ENCODE results near the gene NUDT8. TPM values are rescaled to one million over a fixed set of nuclear protein-coding genes. Genes with fewer than 3 reads are reported as not detected.

Gene NUDT8
- total and polyA plus RNA-seq, 10 of the 15 experiments (the other 5 are each of a cell fraction or from before 2014, with no cell fraction given): 0.32 to 18.2 (median 9.8) TPM

GRCh38 chr11:67670316-67671210 lies 40.8 kb upstream of the NUDT8 start:
- intact Hi-C loops (cut with micrococcal nuclease; ENCODE audit: unreplicated experiment): no loop called here
- ChIA-PET POLR2A (no interaction called here), RAD21 (ENCODE audit: unreplicated experiment) (no interaction called here), SMC1A (ENCODE audit: uncharacterized antibody, unreplicated experiment) (no interaction called here), CTCF (interaction anchor here (0.6 kb wide), 1 partner anchor 90 kb away, joined by 3 read pairs; no protein-coding TSS in a partner anchor)
- H3K79me2 ChIP-seq (ENCODE audit: control insufficient read depth, insufficient read depth, low read length): no peaks in the 10 kb centered on the region
- H3K4me1 ChIP-seq (ENCODE audit: control insufficient read depth, insufficient read depth, low read length): peaks cover 9% of the 10 kb centered on the region; the same call in 1 of the 2 replicates
- no peaks in the 10 kb centered on the region for H3K36me3 ChIP-seq (ENCODE audit: control insufficient read depth in 2 of 2, insufficient read depth in 2 of 2, low read length in 1 of 2)
- FAIRE-seq (no peak), ATAC-seq (no peak), DNase-seq (ENCODE audit: low read depth, low spot score) (no peak)
- H3K9me3 ChIP-seq (replicated peaks; ENCODE audit: control insufficient read depth, insufficient read depth, low read length): no peaks in the 10 kb centered on the region; the same call in 2 of the 3 replicates
- 59% methylated on average over 23 of the region's 23 CpGs for WGBS (ENCODE audit: insufficient coverage, insufficient replicate concordance, low lambda C conversion rate, missing lambda C conversion rate)
- no peak overlapping the region for H3K9ac ChIP-seq (ENCODE audit: control insufficient read depth, insufficient read depth, low read length)
- H3K4me2 ChIP-seq (ENCODE audit: control insufficient read depth, insufficient read depth): no peak overlapping the region
- in situ Hi-C loops (cut with MboI): no loop called here
- no peaks in the 10 kb centered on the region for H4K20me1 ChIP-seq (ENCODE audit: control insufficient read depth, insufficient read depth)
- BruUV-seq (replicated peaks): no TSS peak
- H2AFZ ChIP-seq (ENCODE audit: control insufficient read depth, low read depth, low read length): no peak overlapping the region
- H3K27me3 ChIP-seq (replicated peaks in 1 of 2; ENCODE audit: control insufficient read depth in 2 of 2, insufficient read depth in 2 of 2, low read length in 1 of 2): peaks cover 0 to 6% of the 10 kb centered on the region in 2 experiments; a peak in 2 of 4 replicates
- no peak overlapping the region for H3K4me3 ChIP-seq
- H3K27ac ChIP-seq (ENCODE audit: control insufficient read depth, insufficient read depth): no peak overlapping the region
- TF ChIP-seq NFIC (IDR thresholded peaks at IDR 0.05; ENCODE audit: low read depth, low read length): no peak
- no peak for TF ChIP-seq CHD4 (IDR thresholded peaks at IDR 0.05)
- TF ChIP-seq RELB (IDR thresholded peaks at IDR 0.05; ENCODE audit: low read depth): no peak
- TF ChIP-seq MTA2 (IDR thresholded peaks at IDR 0.05; ENCODE audit: low read depth): no peak
- no peak for TF ChIP-seq RELA (IDR thresholded peaks at IDR 0.05; ENCODE audit: borderline replicate concordance, partially characterized antibody)
- TF ChIP-seq MYC (IDR thresholded peaks at IDR 0.05; ENCODE audit: insufficient read depth, insufficient read length, insufficient replicate concordance, low read length, severe bottlenecking): no peak
- TF ChIP-seq BCLAF1 (IDR thresholded peaks at IDR 0.05): no peak
- TF ChIP-seq ZNF592 (IDR thresholded peaks at IDR 0.05): no peak
- no peak for TF ChIP-seq KLF5 (IDR thresholded peaks at IDR 0.05; ENCODE audit: partially characterized antibody)
- TF ChIP-seq JUND (IDR thresholded peaks at IDR 0.05; ENCODE audit: low read depth, low read length): no peak
- no peak for TF ChIP-seq ETV6 (conservative IDR thresholded peaks at IDR 0.05 in 1 of 2, IDR thresholded peaks at IDR 0.05 in 1 of 2; ENCODE audit: borderline replicate concordance in 1 of 2, low read depth in 1 of 2)
- no peak for TF ChIP-seq NRF1 (conservative IDR thresholded peaks at IDR 0.05; ENCODE audit: low read depth, low read length)
